Lower leg skin (tissue), 3 donors: ENCODE results near the gene NPDC1.

ENCODE experiments used
- POLR2A ChIP-seq, 2 donors: fragments of 450-650 bp; IDR thresholded peaks; one replicate each; pipeline ENCODE4 v1.6.1; 2016 to 2017; ENCODE audit warnings: antibody characterized with exemption in 2 of 2, mild to moderate bottlenecking in 1 of 2, moderate library complexity in 1 of 2
- TF ChIP-seq, protein P1 (sequence below), 3 donors: fragments of 450-650 bp; IDR thresholded peaks; one replicate each; pipeline ENCODE4 v1.5.1; 2016; ENCODE audit warnings: antibody characterized with exemption in 3 of 3, mild to moderate bottlenecking in 3 of 3, moderate library complexity in 2 of 3

DNA sequence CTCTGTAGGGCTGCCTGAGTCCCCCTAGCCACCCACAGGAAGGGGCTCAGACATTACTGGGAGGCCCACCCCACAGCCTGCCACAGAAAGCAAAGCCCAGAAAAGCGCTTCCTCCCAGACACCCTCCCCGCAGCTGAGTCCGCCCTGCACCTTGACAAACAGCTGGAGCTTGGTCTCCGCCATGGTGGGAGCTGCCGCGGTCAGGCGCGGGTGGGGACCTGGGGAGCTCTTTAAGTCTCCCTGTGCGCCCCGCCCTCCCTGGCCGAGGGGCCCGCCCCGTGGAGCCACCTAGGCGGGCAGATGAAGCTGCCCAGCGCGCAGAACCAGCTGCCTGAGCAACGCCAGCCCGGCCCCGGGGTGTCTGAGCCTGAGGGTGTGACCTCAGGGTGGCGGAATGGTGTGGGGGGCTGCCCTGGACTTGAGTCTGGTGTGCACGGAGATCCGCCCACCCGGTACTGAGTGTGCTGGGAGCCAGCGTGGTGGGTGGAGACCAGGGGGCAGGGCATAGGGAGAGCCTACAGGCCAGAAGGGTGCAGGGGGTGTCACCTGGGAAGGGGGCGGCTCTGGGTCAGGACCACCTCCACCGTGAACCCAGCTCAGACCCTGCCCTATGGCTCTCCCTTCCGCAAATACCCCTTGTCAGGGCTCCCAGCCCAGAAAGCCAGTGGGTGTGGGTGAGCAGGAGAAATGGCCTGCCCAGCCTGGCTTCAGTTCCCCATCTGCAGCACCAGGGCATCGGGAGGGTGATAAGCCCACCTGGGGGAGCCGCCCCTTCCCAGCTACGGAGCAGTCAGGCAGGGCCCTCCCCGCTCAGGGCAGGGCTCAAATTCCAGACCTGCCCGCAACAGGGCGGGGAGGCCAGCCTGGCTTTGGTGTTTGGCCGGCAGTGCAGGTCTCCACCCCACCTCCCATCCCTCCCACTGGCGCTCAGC lies 49.4 kb downstream of the NPDC1 start, which contains the start of gene CLIC3:
- TF ChIP-seq, protein P1, sequence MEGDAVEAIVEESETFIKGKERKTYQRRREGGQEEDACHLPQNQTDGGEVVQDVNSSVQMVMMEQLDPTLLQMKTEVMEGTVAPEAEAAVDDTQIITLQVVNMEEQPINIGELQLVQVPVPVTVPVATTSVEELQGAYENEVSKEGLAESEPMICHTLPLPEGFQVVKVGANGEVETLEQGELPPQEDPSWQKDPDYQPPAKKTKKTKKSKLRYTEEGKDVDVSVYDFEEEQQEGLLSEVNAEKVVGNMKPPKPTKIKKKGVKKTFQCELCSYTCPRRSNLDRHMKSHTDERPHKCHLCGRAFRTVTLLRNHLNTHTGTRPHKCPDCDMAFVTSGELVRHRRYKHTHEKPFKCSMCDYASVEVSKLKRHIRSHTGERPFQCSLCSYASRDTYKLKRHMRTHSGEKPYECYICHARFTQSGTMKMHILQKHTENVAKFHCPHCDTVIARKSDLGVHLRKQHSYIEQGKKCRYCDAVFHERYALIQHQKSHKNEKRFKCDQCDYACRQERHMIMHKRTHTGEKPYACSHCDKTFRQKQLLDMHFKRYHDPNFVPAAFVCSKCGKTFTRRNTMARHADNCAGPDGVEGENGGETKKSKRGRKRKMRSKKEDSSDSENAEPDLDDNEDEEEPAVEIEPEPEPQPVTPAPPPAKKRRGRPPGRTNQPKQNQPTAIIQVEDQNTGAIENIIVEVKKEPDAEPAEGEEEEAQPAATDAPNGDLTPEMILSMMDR (IDR thresholded peaks at IDR 0.05) = no peak
- TF ChIP-seq POLR2A (IDR thresholded peaks at IDR 0.05) = no peak
